Measurements from ENCODE around the gene TTC22.

The TTC22 gene

GRCh38 chr1:54800041-54800898, 853 bp downstream of the TTC22 start:
- no peak overlapping the region for H3K27ac ChIP-seq (ENCODE audit: insufficient read depth in 1 of 2, low read depth in 1 of 2, low read length in 2 of 2, poor library complexity in 1 of 2, severe bottlenecking in 2 of 2)
- peaks cover 3 to 30% (median 17%) of the 10 kb centered on the region in 4 experiments for H3K4me1 ChIP-seq (ENCODE audit: control extremely low read depth in 1 of 4, control insufficient read depth in 4 of 4, insufficient read depth in 4 of 4, low read length in 3 of 4)
- peak overlapping the region; percentile 6 to 88 (median 70) for H3K4me3 ChIP-seq (ENCODE audit: control insufficient read depth in 1 of 7, extremely low read depth in 1 of 7, insufficient read depth in 4 of 7, low read depth in 2 of 7, low read length in 6 of 7)
- peaks cover 0 to 3% (median 0%) of the 10 kb centered on the region in 5 experiments for H3K27me3 ChIP-seq (replicated peaks in 2 of 5; ENCODE audit: control insufficient read depth in 4 of 5, insufficient read depth in 5 of 5, low read length in 4 of 5)
- H3K9me3 ChIP-seq (ENCODE audit: control extremely low read depth in 1 of 5, control insufficient read depth in 4 of 5, insufficient read depth in 2 of 5, low read depth in 1 of 5, low read length in 4 of 5), result no peaks in the 10 kb centered on the region
- H3K36me3 ChIP-seq (ENCODE audit: control insufficient read depth in 4 of 4, insufficient read depth in 4 of 4, low read length in 3 of 4), result no peaks in the 10 kb centered on the region
- 61% methylated on average over 34 of the region's 39 CpGs for WGBS (ENCODE audit: insufficient coverage)
- ChIA-PET CTCF (interaction anchor here (0.7 to 2.5 kb wide), 15 partner anchors 8 to 940 kb away, joined by 3 to 14 read pairs (median 4); no protein-coding TSS in a partner anchor), POLR2A (no interaction called here)
- DNase-seq, result no peak

- Histone ChIP-seq H3K27ac (ENCODE audit: insufficient read depth in 1 of 2, low read depth in 1 of 2, low read length in 2 of 2, poor library complexity in 1 of 2, severe bottlenecking in 2 of 2) (no peak overlapping the region), H3K9me3 (ENCODE audit: control extremely low read depth in 1 of 5, control insufficient read depth in 4 of 5, insufficient read depth in 2 of 5, low read depth in 1 of 5, low read length in 4 of 5) (no peaks in the 10 kb centered on the region), H3K36me3 (ENCODE audit: control insufficient read depth in 4 of 4, insufficient read depth in 4 of 4, low read length in 3 of 4) (no peaks in the 10 kb centered on the region), H3K27me3 (replicated peaks in 2 of 5; ENCODE audit: control insufficient read depth in 4 of 5, insufficient read depth in 5 of 5, low read length in 4 of 5) (peaks cover 0 to 3% (median 0%) of the 10 kb centered on the region in 5 experiments), H3K4me3 (ENCODE audit: control insufficient read depth in 1 of 7, extremely low read depth in 1 of 7, insufficient read depth in 4 of 7, low read depth in 2 of 7, low read length in 6 of 7) (no peak overlapping the region), H3K4me1 (ENCODE audit: control extremely low read depth in 1 of 4, control insufficient read depth in 4 of 4, insufficient read depth in 4 of 4, low read length in 3 of 4) (peaks cover 3 to 38% (median 22%) of the 10 kb centered on the region in 4 experiments)
- 84% methylated on average over 4 of the region's 6 CpGs for WGBS (ENCODE audit: insufficient coverage)
- DNase-seq, result no peak
- CTCF ChIA-PET, result interaction anchor here (1.8 kb wide), 1 partner anchor 13 kb away, joined by 4 read pairs; no protein-coding TSS in a partner anchor
- POLR2A ChIA-PET, result no interaction called here
Observed at GRCh38 chr1:54798769-54799641, 2.1 kb downstream of the TTC22 start.

GRCh38 chr1:54798206-54798605, 2.9 kb downstream of the TTC22 start:
- Histone ChIP-seq H3K4me3 (ENCODE audit: control insufficient read depth in 1 of 7, extremely low read depth in 1 of 7, insufficient read depth in 4 of 7, low read depth in 2 of 7, low read length in 6 of 7) (no peak overlapping the region), H3K4me1 (ENCODE audit: control extremely low read depth in 1 of 4, control insufficient read depth in 4 of 4, insufficient read depth in 4 of 4, low read length in 3 of 4) (peaks cover 3 to 38% (median 22%) of the 10 kb centered on the region in 4 experiments), H3K27ac (ENCODE audit: insufficient read depth in 1 of 2, low read depth in 1 of 2, low read length in 2 of 2, poor library complexity in 1 of 2, severe bottlenecking in 2 of 2) (no peak overlapping the region), H3K9me3 (ENCODE audit: control extremely low read depth in 1 of 5, control insufficient read depth in 4 of 5, insufficient read depth in 2 of 5, low read depth in 1 of 5, low read length in 4 of 5) (no peaks in the 10 kb centered on the region), H3K27me3 (replicated peaks in 2 of 5; ENCODE audit: control insufficient read depth in 4 of 5, insufficient read depth in 5 of 5, low read length in 4 of 5) (peaks cover 0 to 3% (median 0%) of the 10 kb centered on the region in 5 experiments), H3K36me3 (ENCODE audit: control insufficient read depth in 4 of 4, insufficient read depth in 4 of 4, low read length in 3 of 4) (no peaks in the 10 kb centered on the region)
- ChIA-PET POLR2A (no interaction called here), CTCF (interaction anchor here (1.8 kb wide), 1 partner anchor 13 kb away, joined by 4 read pairs; no protein-coding TSS in a partner anchor)
- 100% methylated on average over 2 of the region's 3 CpGs for WGBS (ENCODE audit: insufficient coverage)
- no peak for DNase-seq

GRCh38 chr1:54796902-54797301, 4.2 kb downstream of the TTC22 start:
- Histone ChIP-seq H3K9me3 (ENCODE audit: control extremely low read depth in 1 of 5, control insufficient read depth in 4 of 5, insufficient read depth in 2 of 5, low read depth in 1 of 5, low read length in 4 of 5) (peaks cover 0 to 3% (median 0%) of the 10 kb centered on the region in 5 experiments), H3K4me1 (ENCODE audit: control extremely low read depth in 1 of 4, control insufficient read depth in 4 of 4, insufficient read depth in 4 of 4, low read length in 3 of 4) (peaks cover 3 to 37% (median 21%) of the 10 kb centered on the region in 4 experiments), H3K27me3 (replicated peaks in 2 of 5; ENCODE audit: control insufficient read depth in 4 of 5, insufficient read depth in 5 of 5, low read length in 4 of 5) (peaks cover 0 to 3% (median 0%) of the 10 kb centered on the region in 5 experiments), H3K27ac (ENCODE audit: insufficient read depth in 1 of 2, low read depth in 1 of 2, low read length in 2 of 2, poor library complexity in 1 of 2, severe bottlenecking in 2 of 2) (no peak overlapping the region), H3K4me3 (ENCODE audit: control insufficient read depth in 1 of 7, extremely low read depth in 1 of 7, insufficient read depth in 4 of 7, low read depth in 2 of 7, low read length in 6 of 7) (no peak overlapping the region), H3K36me3 (ENCODE audit: control insufficient read depth in 4 of 4, insufficient read depth in 4 of 4, low read length in 3 of 4) (no peaks in the 10 kb centered on the region)
- 89% methylated on average over 1 of the region's 2 CpGs for WGBS (ENCODE audit: insufficient coverage)
- POLR2A ChIA-PET, result no interaction called here
- CTCF ChIA-PET, result no interaction called here
- no peak for DNase-seq

- DNase-seq, result no peak
- H3K9me3 ChIP-seq (ENCODE audit: control extremely low read depth in 1 of 5, control insufficient read depth in 4 of 5, insufficient read depth in 2 of 5, low read depth in 1 of 5, low read length in 4 of 5), result peaks cover 0 to 5% (median 0%) of the 10 kb centered on the region in 5 experiments
- no peaks in the 10 kb centered on the region for H3K27me3 ChIP-seq (replicated peaks in 2 of 5; ENCODE audit: control insufficient read depth in 4 of 5, insufficient read depth in 5 of 5, low read length in 4 of 5)
- WGBS (ENCODE audit: insufficient coverage), result 99% methylated on average over 16 of the region's 18 CpGs
- H3K36me3 ChIP-seq (ENCODE audit: control insufficient read depth in 4 of 4, insufficient read depth in 4 of 4, low read length in 3 of 4), result no peaks in the 10 kb centered on the region
- POLR2A ChIA-PET, result no interaction called here
- peaks cover 0 to 28% (median 15%) of the 10 kb centered on the region in 4 experiments for H3K4me1 ChIP-seq (ENCODE audit: control extremely low read depth in 1 of 4, control insufficient read depth in 4 of 4, insufficient read depth in 4 of 4, low read length in 3 of 4)
- CTCF ChIA-PET, result interaction anchor here (1.5 kb wide), 1 partner anchor 122 kb away, joined by 3 read pairs; no protein-coding TSS in a partner anchor
- no peak overlapping the region for H3K4me3 ChIP-seq (ENCODE audit: control insufficient read depth in 1 of 7, extremely low read depth in 1 of 7, insufficient read depth in 4 of 7, low read depth in 2 of 7, low read length in 6 of 7)
- no peak overlapping the region for H3K27ac ChIP-seq (ENCODE audit: insufficient read depth in 1 of 2, low read depth in 1 of 2, low read length in 2 of 2, poor library complexity in 1 of 2, severe bottlenecking in 2 of 2)
Observed at GRCh38 chr1:54795841-54796468, 5.2 kb downstream of the TTC22 start.

- Histone ChIP-seq H3K36me3 (ENCODE audit: control insufficient read depth in 4 of 4, insufficient read depth in 4 of 4, low read length in 3 of 4) (no peaks in the 10 kb centered on the region), H3K4me1 (ENCODE audit: control extremely low read depth in 1 of 4, control insufficient read depth in 4 of 4, insufficient read depth in 4 of 4, low read length in 3 of 4) (peaks cover 0 to 21% (median 10%) of the 10 kb centered on the region in 4 experiments), H3K27me3 (replicated peaks in 2 of 5; ENCODE audit: control insufficient read depth in 4 of 5, insufficient read depth in 5 of 5, low read length in 4 of 5) (no peaks in the 10 kb centered on the region), H3K27ac (ENCODE audit: insufficient read depth in 1 of 2, low read depth in 1 of 2, low read length in 2 of 2, poor library complexity in 1 of 2, severe bottlenecking in 2 of 2) (no peak overlapping the region), H3K9me3 (ENCODE audit: control extremely low read depth in 1 of 5, control insufficient read depth in 4 of 5, insufficient read depth in 2 of 5, low read depth in 1 of 5, low read length in 4 of 5) (peaks cover 0 to 5% (median 0%) of the 10 kb centered on the region in 5 experiments), H3K4me3 (ENCODE audit: control insufficient read depth in 1 of 7, extremely low read depth in 1 of 7, insufficient read depth in 4 of 7, low read depth in 2 of 7, low read length in 6 of 7) (no peak overlapping the region)
- WGBS (ENCODE audit: insufficient coverage), result 100% methylated on average over 3 of the region's 4 CpGs
- CTCF ChIA-PET, result interaction anchor here (1.5 kb wide), 1 partner anchor 121 kb away, joined by 3 read pairs; no protein-coding TSS in a partner anchor
- POLR2A ChIA-PET, result no interaction called here
- DNase-seq, result no peak
Observed at GRCh38 chr1:54795356-54795665, 5.8 kb downstream of the TTC22 start.
